ENCODE results near the gene ZBTB20. TPM values are rescaled to one million over a fixed set of nuclear protein-coding genes. Genes with fewer than 3 reads are reported as not detected.

ZBTB20 gene
- total RNA-seq, 2 donors from 2014 or later: 112 to 120 TPM

DNA sequence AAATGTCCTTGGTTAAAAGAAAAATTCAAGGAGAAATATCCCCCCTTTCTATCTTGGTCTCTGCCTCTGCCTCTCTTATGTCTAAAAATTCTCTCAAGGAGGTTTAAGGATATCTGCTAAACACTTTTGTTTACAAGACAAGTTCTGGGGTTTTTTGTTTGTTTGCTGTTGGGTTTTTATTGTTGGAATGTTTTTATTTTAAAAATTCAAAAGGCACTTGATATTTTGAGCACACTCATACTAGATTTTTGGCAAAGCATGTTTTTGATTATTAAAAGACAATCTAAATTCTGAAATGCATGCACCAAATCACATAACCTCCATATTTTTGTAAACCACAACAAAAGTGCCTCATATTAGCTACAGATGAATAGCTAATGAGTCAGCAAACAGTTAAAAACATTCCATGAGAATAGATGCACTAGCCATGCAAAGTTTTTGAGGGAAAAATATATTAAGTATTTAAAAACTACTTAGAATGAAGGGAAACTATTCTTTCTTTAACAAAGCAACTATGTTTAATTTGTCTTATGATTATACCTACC is 84.6 kb downstream of the ZBTB20 start:
- DNase-seq (ENCODE audit: low spot score) (no peak), ATAC-seq (ENCODE audit: insufficient number of reproducible peaks, low FRiP score, low read depth) (no peak)
- Histone ChIP-seq H3K27me3 (replicated peaks; ENCODE audit: insufficient read depth) (no peaks in the 10 kb centered on the region), H3K36me3 (no peaks in the 10 kb centered on the region), H3K4me3 (no peak overlapping the region), H3K27ac (no peak overlapping the region), H3K9me3 (no peaks in the 10 kb centered on the region), H3K4me1 (ENCODE audit: control insufficient read depth in 1 of 2, low read depth in 2 of 2) (peaks cover 8 to 9% of the 10 kb centered on the region in 2 donors)
- no peak for TF ChIP-seq CTCF (IDR thresholded peaks at IDR 0.05)

DNA sequence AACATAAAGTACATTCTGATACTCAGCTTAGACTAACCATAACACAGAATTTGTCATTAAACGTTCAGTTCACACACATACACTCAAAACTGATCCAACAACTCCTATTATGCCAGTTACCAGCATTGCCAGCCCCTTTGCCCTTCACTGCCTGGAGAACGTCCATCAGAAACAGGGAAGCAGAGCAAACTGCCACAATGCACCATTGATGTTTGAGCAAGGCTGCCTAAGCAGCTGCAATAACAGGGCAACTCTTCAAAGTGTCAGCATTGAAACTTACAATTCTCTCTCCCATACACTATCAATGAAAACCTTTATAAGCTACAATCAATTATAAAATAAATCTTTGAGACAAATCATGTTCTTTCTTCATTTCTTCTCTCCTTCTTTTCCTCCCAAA is 85.1 kb downstream of the ZBTB20 start:
- H3K4me3 ChIP-seq: no peak overlapping the region
- no peak overlapping the region for H3K27ac ChIP-seq
- ATAC-seq (ENCODE audit: insufficient number of reproducible peaks, low FRiP score, low read depth) (no peak), DNase-seq (ENCODE audit: low spot score) (no peak)
- H3K27me3 ChIP-seq (replicated peaks; ENCODE audit: insufficient read depth): no peaks in the 10 kb centered on the region
- peaks cover 8 to 9% of the 10 kb centered on the region in 2 donors for H3K4me1 ChIP-seq (ENCODE audit: control insufficient read depth in 1 of 2, low read depth in 2 of 2)
- no peaks in the 10 kb centered on the region for H3K9me3 ChIP-seq
- TF ChIP-seq CTCF (IDR thresholded peaks at IDR 0.05): no peak
- H3K36me3 ChIP-seq: no peaks in the 10 kb centered on the region

GRCh38 chr3:115052906-115053305 is 94.2 kb downstream of the ZBTB20 start:
- ATAC-seq (ENCODE audit: insufficient number of reproducible peaks, low FRiP score, low read depth) (no peak), DNase-seq (ENCODE audit: low spot score) (no peak)
- Histone ChIP-seq H3K36me3 (no peaks in the 10 kb centered on the region), H3K27me3 (replicated peaks; ENCODE audit: insufficient read depth) (no peaks in the 10 kb centered on the region), H3K27ac (no peak overlapping the region), H3K4me3 (no peak overlapping the region), H3K9me3 (no peaks in the 10 kb centered on the region), H3K4me1 (ENCODE audit: control insufficient read depth in 1 of 2, low read depth in 2 of 2) (no peaks in the 10 kb centered on the region)
- TF ChIP-seq CTCF (IDR thresholded peaks at IDR 0.05): no peak

- Histone ChIP-seq H3K4me3 (peak overlapping the region; percentile 28), H3K9me3 (no peaks in the 10 kb centered on the region), H3K36me3 (no peaks in the 10 kb centered on the region), H3K4me1 (ENCODE audit: control insufficient read depth in 1 of 2, low read depth in 2 of 2) (peaks cover 20 to 27% of the 10 kb centered on the region in 2 donors), H3K27me3 (replicated peaks; ENCODE audit: insufficient read depth) (no peaks in the 10 kb centered on the region), H3K27ac (peak overlapping the region in 1 of 2 donors; percentile 31)
- ATAC-seq (ENCODE audit: insufficient number of reproducible peaks, low FRiP score, low read depth) (no peak), DNase-seq (ENCODE audit: low spot score) (no peak)
- TF ChIP-seq CTCF (IDR thresholded peaks at IDR 0.05): no peak
Observed at GRCh38 chr3:115042351-115042750, 104.7 kb downstream of the ZBTB20 start.

GRCh38 chr3:115040673-115041286 is 106.3 kb downstream of the ZBTB20 start:
- no peaks in the 10 kb centered on the region for H3K36me3 ChIP-seq
- H3K27ac ChIP-seq: no peak overlapping the region
- ATAC-seq (ENCODE audit: insufficient number of reproducible peaks, low FRiP score, low read depth) (no peak), DNase-seq (ENCODE audit: low spot score) (no peak)
- no peak overlapping the region for H3K4me3 ChIP-seq
- peak; percentile 39 for TF ChIP-seq CTCF (IDR thresholded peaks at IDR 0.05)
- H3K27me3 ChIP-seq (replicated peaks; ENCODE audit: insufficient read depth): no peaks in the 10 kb centered on the region
- H3K9me3 ChIP-seq: no peaks in the 10 kb centered on the region
- H3K4me1 ChIP-seq (ENCODE audit: control insufficient read depth in 1 of 2, low read depth in 2 of 2): peaks cover 20 to 27% of the 10 kb centered on the region in 2 donors
